ENCODE measurements around the gene C10orf90.

Gene C10orf90

GRCh38 chr10:126687121-126687606 lies 16.7 kb upstream of the C10orf90 start:
- no peak for TF ChIP-seq CTCF (IDR thresholded peaks at IDR 0.05; ENCODE audit: low read depth, low read length, missing control alignments)
- DNase-seq (ENCODE audit: extremely low read depth, low read depth), result no peak
- no peak overlapping the region for H3K4me3 ChIP-seq (replicated peaks; ENCODE audit: low read depth, low read length)

GRCh38 chr10:126686719-126687118 lies 16.2 kb upstream of the C10orf90 start:
- TF ChIP-seq CTCF (IDR thresholded peaks at IDR 0.05; ENCODE audit: low read depth, low read length, missing control alignments), result no peak
- DNase-seq (ENCODE audit: extremely low read depth, low read depth), result no peak
- no peak overlapping the region for H3K4me3 ChIP-seq (replicated peaks; ENCODE audit: low read depth, low read length)

GRCh38 chr10:126686268-126686667 lies 15.8 kb upstream of the C10orf90 start:
- TF ChIP-seq CTCF (IDR thresholded peaks at IDR 0.05; ENCODE audit: low read depth, low read length, missing control alignments), result no peak
- no peak for DNase-seq (ENCODE audit: extremely low read depth, low read depth)
- H3K4me3 ChIP-seq (replicated peaks; ENCODE audit: low read depth, low read length), result no peak overlapping the region

GRCh38 chr10:126685756-126686155 lies 15.3 kb upstream of the C10orf90 start:
- H3K4me3 ChIP-seq (replicated peaks; ENCODE audit: low read depth, low read length), result no peak overlapping the region
- DNase-seq (ENCODE audit: extremely low read depth, low read depth), result no peak
- TF ChIP-seq CTCF (IDR thresholded peaks at IDR 0.05; ENCODE audit: low read depth, low read length, missing control alignments), result no peak

- no peak for DNase-seq (ENCODE audit: extremely low read depth, low read depth)
- TF ChIP-seq CTCF (IDR thresholded peaks at IDR 0.05; ENCODE audit: low read depth, low read length, missing control alignments), result no peak
- no peak overlapping the region for H3K4me3 ChIP-seq (replicated peaks; ENCODE audit: low read depth, low read length)
These were observed 13.8 kb upstream of the C10orf90 start for GRCh38 chr10:126684171-126684745.

GRCh38 chr10:126683466-126683865 lies 13.0 kb upstream of the C10orf90 start:
- H3K4me3 ChIP-seq (replicated peaks; ENCODE audit: low read depth, low read length), result no peak overlapping the region
- no peak for TF ChIP-seq CTCF (IDR thresholded peaks at IDR 0.05; ENCODE audit: low read depth, low read length, missing control alignments)
- no peak for DNase-seq (ENCODE audit: extremely low read depth, low read depth)
